Esophagus muscularis mucosa (tissue), 4 donors: Measurements from ENCODE around the gene FKBP5. TPM values are rescaled to one million over a fixed set of nuclear protein-coding genes. Genes with fewer than 3 reads are reported as not detected.

Experiments used
- DNase-seq: peaks from one replicate; pipeline ENCODE4 v3.0.0-alpha.2; 2017; ENCODE audit errors: extremely low spot score
- H3K27ac ChIP-seq, 4 donors: fragments of 200-600 bp; sonication (generic); replicated peaks in 1 of 4; 1 replicate in 3 of 4; 2 replicates in 1 of 4; pipeline ENCODE4 v1.5.1; 2016 to 2019; ENCODE audit warnings: mild to moderate bottlenecking in 1 of 4
- H3K27me3 ChIP-seq, 4 donors: fragments of 200-600 bp; sonication (generic); one replicate each; pipeline versions ENCODE4 v1.5.1 to v1.6.0; 2016 to 2019
- H3K36me3 ChIP-seq, 4 donors: fragments of 200-600 bp; sonication (generic); one replicate each; pipeline ENCODE4 v1.5.1; 2016 to 2019
- H3K4me1 ChIP-seq, 4 donors: fragments of 200-600 bp; sonication (generic); one replicate each; pipeline ENCODE4 v1.5.1; 2016 to 2019
- H3K4me3 ChIP-seq, 4 donors: fragments of 200-600 bp; sonication (generic); 1 replicate in 2 of 4; 2 replicates in 2 of 4; pipeline ENCODE4 v1.5.1; 2016 to 2019; ENCODE audit warnings: mild to moderate bottlenecking in 4 of 4, moderate library complexity in 1 of 4
- H3K9me3 ChIP-seq, 4 donors: fragments of 200-600 bp; sonication (generic); 1 replicate in 3 of 4; 2 replicates in 1 of 4; pipeline ENCODE4 v1.5.1; 2016 to 2019
- CTCF ChIP-seq, 3 experiments: fragments of 200-600 bp in 2 of 3; fragments of 450-650 bp in 1 of 3; sonication (generic) in 2 of 3; IDR thresholded peaks; one replicate each; pipeline ENCODE4 v1.5.1; 2017 to 2019; ENCODE audit warnings: antibody characterized with exemption in 3 of 3, mild to moderate bottlenecking in 2 of 3, moderate library complexity in 1 of 3
- EP300 ChIP-seq: sonication (generic); formaldehyde crosslinking; IDR thresholded peaks from one replicate; pipeline ENCODE4 v1.6.1; 2017; ENCODE audit warnings: antibody characterized with exemption
- POLR2A ChIP-seq: fragments of 450-650 bp; IDR thresholded peaks from one replicate; pipeline ENCODE4 v1.6.1; 2017; ENCODE audit warnings: antibody characterized with exemption, moderate library complexity, mild to moderate bottlenecking, low read depth
- POLR2AphosphoS5 ChIP-seq, 2 donors: sonication (generic); formaldehyde crosslinking; IDR thresholded peaks; one replicate each; pipeline ENCODE4 v1.6.1; 2017; ENCODE audit warnings: antibody characterized with exemption in 2 of 2
- WGBS: methylation state at CpG from one replicate; pipeline ENCODE4 v1.1.5; 2018; 5-methylcytosine and 5-hydroxymethylcytosine counted together
- intact Hi-C: fragments of 100-400 bp; cut with DNase I; formaldehyde crosslinking; loops from one replicate; pipeline ENCODE4 v1.15.1; 2023
- total RNA-seq, 4 donors: library from RNA; depleted of rRNA; stranded (reverse); fragments of >200 nt; gene quantifications; one replicate each; pipeline versions ENCODE4 v1.1.0 to v1.2.1, GENCODE V29; 2016

Gene FKBP5
- total RNA-seq, 4 donors from 2014 or later: 477 to 689 (median 593) TPM

GRCh38 chr6:35554811-35555210 is 133.9 kb downstream of the FKBP5 start:
- no peak for TF ChIP-seq POLR2A

GRCh38 chr6:35553315-35553714 is 135.4 kb downstream of the FKBP5 start:
- H3K9me3 ChIP-seq: peaks cover 0 to 16% (median 11%) of the 10 kb centered on the region in 4 donors
- H3K36me3 ChIP-seq: no peaks in the 10 kb centered on the region
- H3K4me3 ChIP-seq: no peak overlapping the region
- peaks cover 0 to 12% (median 2%) of the 10 kb centered on the region in 4 donors for H3K27me3 ChIP-seq
- TF ChIP-seq POLR2A (no peak), CTCF (IDR thresholded peaks at IDR 0.05) (no peak), POLR2AphosphoS5 (IDR thresholded peaks at IDR 0.05) (no peak), EP300 (no peak)
- DNase-seq: no peak
- H3K27ac ChIP-seq: no peak overlapping the region
- intact Hi-C loops: no loop called here
- no peaks in the 10 kb centered on the region for H3K4me1 ChIP-seq
- 65% methylated on average over 6 of the region's 6 CpGs for WGBS

More at GRCh38 chr6:35554811-35555210, 133.9 kb downstream of the FKBP5 start:
- WGBS: 83% methylated on average over 3 of the region's 4 CpGs
- Histone ChIP-seq H3K36me3 (no peaks in the 10 kb centered on the region), H3K9me3 (peaks cover 0 to 16% (median 11%) of the 10 kb centered on the region in 4 donors), H3K4me3 (no peak overlapping the region), H3K27ac (no peak overlapping the region), H3K4me1 (no peaks in the 10 kb centered on the region), H3K27me3 (peaks cover 0 to 12% (median 0%) of the 10 kb centered on the region in 4 donors)
- DNase-seq: no peak
- intact Hi-C loops: no loop called here

GRCh38 chr6:35552285-35552917 is 136.3 kb downstream of the FKBP5 start:
- H3K27me3 ChIP-seq: peaks cover 0 to 12% (median 2%) of the 10 kb centered on the region in 4 donors
- 52% methylated on average over 5 of the region's 5 CpGs for WGBS
- peaks cover 0 to 16% (median 11%) of the 10 kb centered on the region in 4 donors for H3K9me3 ChIP-seq
- no peak overlapping the region for H3K27ac ChIP-seq
- no peaks in the 10 kb centered on the region for H3K4me1 ChIP-seq
- H3K36me3 ChIP-seq: no peaks in the 10 kb centered on the region
- TF ChIP-seq EP300: no peak
- peak; percentile 32 to 66 (median 49) for TF ChIP-seq CTCF (IDR thresholded peaks at IDR 0.05)
- no peak for TF ChIP-seq POLR2AphosphoS5 (IDR thresholded peaks at IDR 0.05)
- no peak for TF ChIP-seq POLR2A
- DNase-seq: no peak
- intact Hi-C loops: no loop called here
- no peak overlapping the region for H3K4me3 ChIP-seq

- H3K4me1 ChIP-seq: no peaks in the 10 kb centered on the region
- intact Hi-C loops: no loop called here
- 72% methylated on average over 1 of the region's 1 CpG for WGBS
These were observed 138.3 kb downstream of the FKBP5 start for GRCh38 chr6:35550437-35550836.

More at GRCh38 chr6:35550437-35550836, 138.3 kb downstream of the FKBP5 start:
- no peak overlapping the region for H3K4me3 ChIP-seq
- DNase-seq: no peak
- H3K36me3 ChIP-seq: no peaks in the 10 kb centered on the region
- peaks cover 0 to 16% (median 11%) of the 10 kb centered on the region in 4 donors for H3K9me3 ChIP-seq
- no peak for TF ChIP-seq POLR2AphosphoS5 (IDR thresholded peaks at IDR 0.05)
- TF ChIP-seq EP300: no peak
- no peak for TF ChIP-seq POLR2A
- TF ChIP-seq CTCF (IDR thresholded peaks at IDR 0.05): no peak
- H3K27ac ChIP-seq: no peak overlapping the region
- peaks cover 0 to 17% (median 2%) of the 10 kb centered on the region in 4 donors for H3K27me3 ChIP-seq
